WTC11 (cell line): ENCODE results near the gene MPZ. TPM values are rescaled to one million over a fixed set of nuclear protein-coding genes. Genes with fewer than 3 reads are reported as not detected.

ENCODE experiments used
- ATAC-seq: fragments of 200-7000 bp; cut with Tn5 transposase; 2 replicates; pipeline ENCODE4 v1.10.0; 2021; ENCODE audit warnings: mild to moderate bottlenecking, moderate library complexity
- CTCF ChIA-PET: fragments of 300-600 bp; sonication (Branson Sonifier 250); formaldehyde crosslinking; loops from one replicate; lab custom pipeline; 2021; ENCODE audit warnings: antibody characterized with exemption; lab: Charles Lee
- POLR2A ChIA-PET: fragments of 350-600 bp; sonication (Branson Sonifier 250); formaldehyde crosslinking; loops from one replicate; lab custom pipeline; 2021; ENCODE audit warnings: antibody characterized with exemption; lab: Charles Lee
- DNase-seq: peaks from one replicate; pipeline ENCODE4 v3.0.0; 2021; ENCODE audit warnings: low spot score
- H3K27ac Mint-ChIP-seq: 2 replicates; pipeline ENCODE4 v1.8.0; 2021; ENCODE audit warnings: mixed read lengths
- H3K27me3 Mint-ChIP-seq: 2 replicates; pipeline ENCODE4 v1.8.0; 2021; ENCODE audit warnings: low read depth, mild to moderate bottlenecking, moderate library complexity, mixed read lengths
- H3K36me3 Mint-ChIP-seq: 2 replicates; pipeline ENCODE4 v1.8.0; 2021; ENCODE audit warnings: mixed read lengths
- H3K4me1 Mint-ChIP-seq: 2 replicates; pipeline ENCODE4 v1.8.0; 2022; ENCODE audit warnings: mixed read lengths
- H3K4me3 Mint-ChIP-seq: 2 replicates; pipeline ENCODE4 v1.8.0; 2021; ENCODE audit warnings: mild to moderate bottlenecking, moderate library complexity, mixed read lengths
- H3K9me3 Mint-ChIP-seq: 2 replicates; pipeline ENCODE4 v1.8.0; 2021; ENCODE audit warnings: mixed read lengths
- CREB1 ChIP-seq: sonication (generic); formaldehyde crosslinking; IDR thresholded peaks from 2 replicates; pipeline ENCODE4 v1.8.0; 2023; ENCODE audit warnings: mild to moderate bottlenecking, missing genetic modification reagents
- ETV6 ChIP-seq: sonication (generic); formaldehyde crosslinking; IDR thresholded peaks from 2 replicates; pipeline ENCODE4 v1.8.1; 2022; ENCODE audit warnings: mild to moderate bottlenecking, missing genetic modification reagents
- FOXK1 ChIP-seq: sonication (generic); formaldehyde crosslinking; IDR thresholded peaks from 2 replicates; pipeline ENCODE4 v1.8.0; 2022; ENCODE audit warnings: mild to moderate bottlenecking, moderate library complexity, missing genetic modification reagents
- FOXP1 ChIP-seq: sonication (generic); formaldehyde crosslinking; IDR thresholded peaks from 2 replicates; pipeline ENCODE4 v1.8.0; 2022; ENCODE audit warnings: missing genetic modification reagents, mild to moderate bottlenecking, moderate library complexity, borderline replicate concordance
- JAZF1 ChIP-seq: fragments of 250-450 bp; sonication (Bioruptor Pico); IDR thresholded peaks from 2 replicates; pipeline ENCODE4 v1.9.0; 2021; ENCODE audit warnings: moderate library complexity, mild to moderate bottlenecking, inconsistent platforms
- NFATC4 ChIP-seq: fragments of 250-450 bp; sonication (Bioruptor Pico); IDR thresholded peaks from 2 replicates; pipeline ENCODE4 v1.9.0; 2021; ENCODE audit warnings: mild to moderate bottlenecking
- NFYB ChIP-seq: sonication (generic); formaldehyde crosslinking; conservative IDR thresholded peaks from 2 replicates; pipeline ENCODE4 v1.8.0; 2022; ENCODE audit warnings: low read depth, missing genetic modification reagents
- NR1H2 ChIP-seq: sonication (generic); formaldehyde crosslinking; IDR thresholded peaks from 2 replicates; pipeline ENCODE4 v1.9.0; 2021; ENCODE audit warnings: mild to moderate bottlenecking, moderate library complexity, missing genetic modification reagents
- NR3C1 ChIP-seq: sonication (generic); formaldehyde crosslinking; conservative IDR thresholded peaks from 2 replicates; pipeline ENCODE4 v1.8.1; 2023; ENCODE audit warnings: low read depth, mild to moderate bottlenecking, missing genetic modification reagents
- OVOL2 ChIP-seq: fragments of 250-450 bp; sonication (Bioruptor Pico); IDR thresholded peaks from 2 replicates; pipeline ENCODE4 v1.9.0; 2021; ENCODE audit warnings: mild to moderate bottlenecking, borderline replicate concordance
- SP1 ChIP-seq: sonication (generic); formaldehyde crosslinking; conservative IDR thresholded peaks from 2 replicates; pipeline ENCODE4 v1.8.1; 2022; ENCODE audit warnings: missing genetic modification reagents
- TP53 ChIP-seq: sonication (generic); formaldehyde crosslinking; IDR thresholded peaks from 2 replicates; pipeline ENCODE4 v1.8.1; 2023; ENCODE audit warnings: mild to moderate bottlenecking, missing genetic modification reagents
- ZNF121 ChIP-seq: sonication (generic); formaldehyde crosslinking; IDR thresholded peaks from 2 replicates; pipeline ENCODE4 v1.8.0; 2023; ENCODE audit warnings: missing genetic modification reagents
- ZNF138 ChIP-seq: sonication (generic); formaldehyde crosslinking; conservative IDR thresholded peaks from 2 replicates; pipeline ENCODE4 v1.8.1; 2022; ENCODE audit warnings: mild to moderate bottlenecking, moderate library complexity, missing genetic modification reagents
- ZNF219 ChIP-seq: sonication (generic); formaldehyde crosslinking; IDR thresholded peaks from 2 replicates; pipeline ENCODE4 v1.8.0; 2023; ENCODE audit warnings: missing genetic modification reagents, mild to moderate bottlenecking, borderline replicate concordance
- ZNF671 ChIP-seq: fragments of 250-450 bp; sonication (Bioruptor Pico); IDR thresholded peaks from 2 replicates; pipeline ENCODE4 v1.8.0; 2021; ENCODE audit warnings: mild to moderate bottlenecking
- total RNA-seq: library from RNA; stranded (reverse); gene quantifications from 3 replicates; pipeline ENCODE4 v1.2.3, GENCODE V29; 2021
- TF ChIP-seq, protein P1 (sequence below): sonication (generic); formaldehyde crosslinking; IDR thresholded peaks from 2 replicates; pipeline ENCODE4 v1.8.1; 2022; ENCODE audit warnings: low read depth, mild to moderate bottlenecking, moderate library complexity, missing genetic modification reagents, borderline replicate concordance
- TF ChIP-seq, protein P2 (sequence below): fragments of 250-450 bp; sonication (Bioruptor Pico); IDR thresholded peaks from 2 replicates; pipeline ENCODE4 v1.9.0; 2021; ENCODE audit warnings: moderate library complexity, mild to moderate bottlenecking, inconsistent platforms, borderline replicate concordance
- TF ChIP-seq, protein P3 (sequence below): sonication (generic); formaldehyde crosslinking; IDR thresholded peaks from 2 replicates; pipeline ENCODE4 v1.8.1; 2022; ENCODE audit warnings: mild to moderate bottlenecking, moderate library complexity, missing genetic modification reagents
- TF ChIP-seq, protein P4 (sequence below): sonication (generic); formaldehyde crosslinking; IDR thresholded peaks from 2 replicates; pipeline ENCODE4 v1.8.1; 2023; ENCODE audit warnings: mild to moderate bottlenecking, missing genetic modification reagents
- TF ChIP-seq, protein P5 (sequence below): fragments of 250-450 bp; sonication (Bioruptor Pico); IDR thresholded peaks from 2 replicates; pipeline ENCODE4 v1.9.0; 2021; ENCODE audit warnings: mild to moderate bottlenecking
- TF ChIP-seq, protein P6 (sequence below): sonication (generic); formaldehyde crosslinking; IDR thresholded peaks from 2 replicates; pipeline ENCODE4 v1.8.1; 2022; ENCODE audit warnings: missing genetic modification reagents, borderline replicate concordance

The MPZ gene
- total RNA-seq, 1 experiment from 2014 or later, result 5.2 TPM

DNA sequence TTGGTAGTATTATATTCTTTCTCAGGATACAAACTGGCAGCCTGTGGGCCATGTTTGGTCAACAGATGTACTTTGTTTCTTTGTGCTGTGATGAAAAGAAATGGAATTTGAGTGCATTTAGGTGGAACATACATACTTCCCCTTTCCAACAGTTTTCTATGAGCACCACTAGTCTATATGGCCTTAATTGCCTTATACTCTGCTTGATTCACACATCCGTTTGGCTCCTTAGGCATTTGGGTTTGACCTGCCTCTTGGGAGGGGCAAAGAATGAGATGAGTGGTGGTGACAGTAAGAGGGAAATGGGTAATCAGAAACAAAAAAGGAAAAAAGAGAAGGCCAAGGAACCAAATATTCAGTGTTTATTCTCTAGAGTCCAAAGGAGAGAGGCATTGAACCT, 40.9 kb upstream of the MPZ start:
- CTCF ChIA-PET, result no interaction called here
- ATAC-seq, result no peak
- TF ChIP-seq FOXK1 (CRISPR knock-in tag), result no peak
- TF ChIP-seq ZNF671, result no peak
- no peak for TF ChIP-seq ZNF138 (CRISPR knock-in tag)
- no peak for TF ChIP-seq OVOL2 (CRISPR knock-in tag)
- TF ChIP-seq, protein P1, sequence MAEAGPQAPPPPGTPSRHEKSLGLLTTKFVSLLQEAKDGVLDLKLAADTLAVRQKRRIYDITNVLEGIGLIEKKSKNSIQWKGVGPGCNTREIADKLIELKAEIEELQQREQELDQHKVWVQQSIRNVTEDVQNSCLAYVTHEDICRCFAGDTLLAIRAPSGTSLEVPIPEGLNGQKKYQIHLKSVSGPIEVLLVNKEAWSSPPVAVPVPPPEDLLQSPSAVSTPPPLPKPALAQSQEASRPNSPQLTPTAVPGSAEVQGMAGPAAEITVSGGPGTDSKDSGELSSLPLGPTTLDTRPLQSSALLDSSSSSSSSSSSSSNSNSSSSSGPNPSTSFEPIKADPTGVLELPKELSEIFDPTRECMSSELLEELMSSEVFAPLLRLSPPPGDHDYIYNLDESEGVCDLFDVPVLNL (CRISPR knock-in tag), result no peak
- no peak for TF ChIP-seq JAZF1 (CRISPR knock-in tag)
- TF ChIP-seq CREB1 (CRISPR knock-in tag), result no peak
- TF ChIP-seq ZNF219 (CRISPR knock-in tag), result no peak
- TF ChIP-seq, protein P2, sequence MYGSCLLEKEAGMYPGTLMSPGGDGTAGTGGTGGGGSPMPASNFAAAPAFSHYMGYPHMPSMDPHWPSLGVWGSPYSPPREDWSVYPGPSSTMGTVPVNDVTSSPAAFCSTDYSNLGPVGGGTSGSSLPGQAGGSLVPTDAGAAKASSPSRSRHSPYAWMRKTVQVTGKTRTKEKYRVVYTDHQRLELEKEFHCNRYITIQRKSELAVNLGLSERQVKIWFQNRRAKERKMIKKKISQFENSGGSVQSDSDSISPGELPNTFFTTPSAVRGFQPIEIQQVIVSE (CRISPR knock-in tag), result no peak
- no peak for TF ChIP-seq NFATC4
- Mint-ChIP-seq H3K4me1 (no peaks in the 10 kb centered on the region), H3K27ac (no peak overlapping the region), H3K36me3 (peaks cover 20% of the 10 kb centered on the region), H3K9me3 (no peaks in the 10 kb centered on the region), H3K27me3 (no peaks in the 10 kb centered on the region), H3K4me3 (no peak overlapping the region)
- POLR2A ChIA-PET, result no interaction called here
- no peak for DNase-seq

DNA sequence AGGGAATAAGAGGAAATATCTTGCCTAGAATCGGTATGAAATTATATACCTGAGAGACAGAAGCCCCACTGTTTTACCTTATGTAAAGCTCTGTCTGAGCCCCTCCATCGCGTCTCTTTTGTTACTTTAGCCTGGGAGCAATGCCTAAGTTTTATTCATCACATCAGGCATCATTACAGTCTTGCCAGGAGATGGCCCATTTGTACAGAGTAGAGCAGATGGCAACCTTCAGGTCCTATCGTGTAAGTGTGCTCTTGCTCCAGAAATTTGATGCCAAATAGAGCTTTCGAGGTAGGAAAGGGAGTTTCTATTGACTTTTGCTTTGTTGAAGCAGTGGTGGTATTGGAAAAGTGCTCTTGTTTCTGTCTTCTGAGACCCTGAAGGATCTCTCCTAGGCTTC, 33.1 kb upstream of the MPZ start:
- ATAC-seq, result no peak
- POLR2A ChIA-PET, result no interaction called here
- H3K27me3 Mint-ChIP-seq, result no peaks in the 10 kb centered on the region

DNA sequence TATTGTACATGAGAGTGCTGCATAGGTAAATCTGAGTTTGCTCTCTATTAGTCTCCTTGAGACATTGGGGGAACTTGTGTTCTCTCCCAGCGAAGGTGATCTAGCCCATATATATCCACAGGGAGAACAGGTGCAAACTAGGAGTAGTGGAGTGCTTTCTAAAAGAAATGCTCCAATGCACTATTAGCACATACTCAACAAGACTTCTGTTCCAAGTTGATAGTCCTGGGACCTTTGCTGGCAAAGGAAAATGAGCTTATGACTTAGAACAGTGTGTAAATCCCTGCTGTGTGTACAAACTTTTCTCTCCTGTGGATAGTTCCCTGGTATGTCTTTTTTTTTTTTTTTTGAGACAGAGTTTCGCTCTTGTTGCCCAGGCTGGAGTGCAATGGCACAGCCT, 32.4 kb upstream of the MPZ start:
- Mint-ChIP-seq H3K36me3 (peaks cover 50% of the 10 kb centered on the region), H3K9me3 (no peaks in the 10 kb centered on the region), H3K27ac (no peak overlapping the region), H3K4me3 (no peak overlapping the region), H3K4me1 (no peaks in the 10 kb centered on the region), H3K27me3 (no peaks in the 10 kb centered on the region)
- ATAC-seq (no peak), DNase-seq (no peak)
- CTCF ChIA-PET, result no interaction called here
- POLR2A ChIA-PET, result interaction anchor here (0.6 kb wide), 1 partner anchor 141 kb away, joined by 3 read pairs; no protein-coding TSS in a partner anchor
- TF ChIP-seq, protein P3, sequence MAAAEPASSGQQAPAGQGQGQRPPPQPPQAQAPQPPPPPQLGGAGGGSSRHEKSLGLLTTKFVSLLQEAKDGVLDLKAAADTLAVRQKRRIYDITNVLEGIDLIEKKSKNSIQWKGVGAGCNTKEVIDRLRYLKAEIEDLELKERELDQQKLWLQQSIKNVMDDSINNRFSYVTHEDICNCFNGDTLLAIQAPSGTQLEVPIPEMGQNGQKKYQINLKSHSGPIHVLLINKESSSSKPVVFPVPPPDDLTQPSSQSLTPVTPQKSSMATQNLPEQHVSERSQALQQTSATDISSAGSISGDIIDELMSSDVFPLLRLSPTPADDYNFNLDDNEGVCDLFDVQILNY (CRISPR knock-in tag), result no peak
- TF ChIP-seq, protein P4, sequence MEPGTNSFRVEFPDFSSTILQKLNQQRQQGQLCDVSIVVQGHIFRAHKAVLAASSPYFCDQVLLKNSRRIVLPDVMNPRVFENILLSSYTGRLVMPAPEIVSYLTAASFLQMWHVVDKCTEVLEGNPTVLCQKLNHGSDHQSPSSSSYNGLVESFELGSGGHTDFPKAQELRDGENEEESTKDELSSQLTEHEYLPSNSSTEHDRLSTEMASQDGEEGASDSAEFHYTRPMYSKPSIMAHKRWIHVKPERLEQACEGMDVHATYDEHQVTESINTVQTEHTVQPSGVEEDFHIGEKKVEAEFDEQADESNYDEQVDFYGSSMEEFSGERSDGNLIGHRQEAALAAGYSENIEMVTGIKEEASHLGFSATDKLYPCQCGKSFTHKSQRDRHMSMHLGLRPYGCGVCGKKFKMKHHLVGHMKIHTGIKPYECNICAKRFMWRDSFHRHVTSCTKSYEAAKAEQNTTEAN (CRISPR knock-in tag), result no peak
- no peak for TF ChIP-seq ZNF121 (CRISPR knock-in tag)
- no peak for TF ChIP-seq ZNF671
- no peak for TF ChIP-seq TP53 (CRISPR knock-in tag)
- TF ChIP-seq, protein P5, sequence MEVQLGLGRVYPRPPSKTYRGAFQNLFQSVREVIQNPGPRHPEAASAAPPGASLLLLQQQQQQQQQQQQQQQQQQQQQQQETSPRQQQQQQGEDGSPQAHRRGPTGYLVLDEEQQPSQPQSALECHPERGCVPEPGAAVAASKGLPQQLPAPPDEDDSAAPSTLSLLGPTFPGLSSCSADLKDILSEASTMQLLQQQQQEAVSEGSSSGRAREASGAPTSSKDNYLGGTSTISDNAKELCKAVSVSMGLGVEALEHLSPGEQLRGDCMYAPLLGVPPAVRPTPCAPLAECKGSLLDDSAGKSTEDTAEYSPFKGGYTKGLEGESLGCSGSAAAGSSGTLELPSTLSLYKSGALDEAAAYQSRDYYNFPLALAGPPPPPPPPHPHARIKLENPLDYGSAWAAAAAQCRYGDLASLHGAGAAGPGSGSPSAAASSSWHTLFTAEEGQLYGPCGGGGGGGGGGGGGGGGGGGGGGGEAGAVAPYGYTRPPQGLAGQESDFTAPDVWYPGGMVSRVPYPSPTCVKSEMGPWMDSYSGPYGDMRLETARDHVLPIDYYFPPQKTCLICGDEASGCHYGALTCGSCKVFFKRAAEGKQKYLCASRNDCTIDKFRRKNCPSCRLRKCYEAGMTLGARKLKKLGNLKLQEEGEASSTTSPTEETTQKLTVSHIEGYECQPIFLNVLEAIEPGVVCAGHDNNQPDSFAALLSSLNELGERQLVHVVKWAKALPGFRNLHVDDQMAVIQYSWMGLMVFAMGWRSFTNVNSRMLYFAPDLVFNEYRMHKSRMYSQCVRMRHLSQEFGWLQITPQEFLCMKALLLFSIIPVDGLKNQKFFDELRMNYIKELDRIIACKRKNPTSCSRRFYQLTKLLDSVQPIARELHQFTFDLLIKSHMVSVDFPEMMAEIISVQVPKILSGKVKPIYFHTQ, result no peak
- TF ChIP-seq FOXP1 (CRISPR knock-in tag), result no peak
- no peak for TF ChIP-seq NR3C1 (CRISPR knock-in tag)

More for the DNA sequence above, 33.1 kb upstream of the MPZ start:
- H3K27ac Mint-ChIP-seq, result no peak overlapping the region
- CTCF ChIA-PET, result no interaction called here
- H3K9me3 Mint-ChIP-seq, result no peaks in the 10 kb centered on the region
- TF ChIP-seq SP1 (CRISPR knock-in tag) (no peak), NR1H2 (no peak), NFYB (CRISPR knock-in tag) (no peak), ETV6 (CRISPR knock-in tag) (no peak)
- TF ChIP-seq, protein P6, sequence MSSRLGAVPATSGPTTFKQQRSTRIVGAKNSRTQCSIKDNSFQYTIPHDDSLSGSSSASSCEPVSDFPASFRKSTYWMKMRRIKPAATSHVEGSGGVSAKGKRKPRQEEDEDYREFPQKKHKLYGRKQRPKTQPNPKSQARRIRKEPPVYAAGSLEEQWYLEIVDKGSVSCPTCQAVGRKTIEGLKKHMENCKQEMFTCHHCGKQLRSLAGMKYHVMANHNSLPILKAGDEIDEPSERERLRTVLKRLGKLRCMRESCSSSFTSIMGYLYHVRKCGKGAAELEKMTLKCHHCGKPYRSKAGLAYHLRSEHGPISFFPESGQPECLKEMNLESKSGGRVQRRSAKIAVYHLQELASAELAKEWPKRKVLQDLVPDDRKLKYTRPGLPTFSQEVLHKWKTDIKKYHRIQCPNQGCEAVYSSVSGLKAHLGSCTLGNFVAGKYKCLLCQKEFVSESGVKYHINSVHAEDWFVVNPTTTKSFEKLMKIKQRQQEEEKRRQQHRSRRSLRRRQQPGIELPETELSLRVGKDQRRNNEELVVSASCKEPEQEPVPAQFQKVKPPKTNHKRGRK (CRISPR knock-in tag), result no peak
- TF ChIP-seq, protein P5, result no peak
- DNase-seq, result no peak
- peaks cover 48% of the 10 kb centered on the region for H3K36me3 Mint-ChIP-seq
- no peak overlapping the region for H3K4me3 Mint-ChIP-seq
- H3K4me1 Mint-ChIP-seq, result no peaks in the 10 kb centered on the region
